SK-N-SH (cell line): ENCODE measurements around the gene TMEM63B. TPM values are rescaled to one million over a fixed set of nuclear protein-coding genes. Genes with fewer than 3 reads are reported as not detected.
A peak's percentile ranks its signal among the peaks of the same experiment; 100 is the strongest.

Source experiments
- CTCF ChIA-PET: fragments of 300-600, 350-600 bp; formaldehyde crosslinking; extraction: SDS; loops from one replicate; lab custom pipeline; 2021; lab: Yijun Ruan, JAX
- POLR2A ChIA-PET: fragments of 350-600 bp; sonication (Branson Sonifier 250); formaldehyde crosslinking; extraction: SDS; loops from one replicate; lab custom pipeline; 2020; ENCODE audit warnings: antibody characterized with exemption, inconsistent platforms; lab: Yijun Ruan, JAX
- DNase-seq: peaks from one replicate; pipeline ENCODE4 v3.0.0; 2012
- H2AFZ ChIP-seq: fragments of 200-600 bp; sonication (generic); 2 replicates; pipeline ENCODE4 v1.8.1; 2016; ENCODE audit warnings: antibody characterized with exemption, mild to moderate bottlenecking, low read depth
- H3F3A ChIP-seq: fragments of 200-600 bp; sonication (generic); replicated peaks from 2 replicates; pipeline ENCODE3; 2016; ENCODE audit warnings: antibody characterized with exemption, mild to moderate bottlenecking; ENCODE audit not compliant: insufficient read depth
- H3K27ac ChIP-seq, 2 experiments: fragments of 200-500 bp in 1 of 2; fragments of 200-600 bp in 1 of 2; sonication (Bioruptor generic) in 1 of 2; sonication (generic), shearing (Covaris generic) in 1 of 2; 2 replicates each; pipeline versions ENCODE4 v1.5.1 to v1.6.1; 2014 to 2016; ENCODE audit warnings: low read depth in 2 of 2, inconsistent platforms in 1 of 2, low read length in 1 of 2, mild to moderate bottlenecking in 1 of 2, mixed read lengths in 1 of 2
- H3K27me3 ChIP-seq: fragments of 200-600 bp; sonication (generic), shearing (Covaris generic); 2 replicates; pipeline ENCODE4 v1.6.1; 2016; ENCODE audit warnings: mixed run types; ENCODE audit not compliant: insufficient read depth
- H3K36me3 ChIP-seq, 2 experiments: fragments of 200-500 bp in 1 of 2; fragments of 200-600 bp in 1 of 2; sonication (Bioruptor generic) in 1 of 2; sonication (generic) in 1 of 2; replicated peaks in 1 of 2; 2 replicates each; pipeline versions ENCODE3 to v1.5.1; 2014 to 2016; ENCODE audit warnings: low read length in 1 of 2, mild to moderate bottlenecking in 1 of 2; ENCODE audit not compliant: insufficient read depth in 2 of 2, control insufficient read depth in 1 of 2
- H3K4me1 ChIP-seq, 2 experiments: fragments of 200-500 bp in 1 of 2; fragments of 200-600 bp in 1 of 2; sonication (Bioruptor generic) in 1 of 2; sonication (generic), shearing (Covaris generic) in 1 of 2; 2 replicates each; pipeline versions ENCODE4 v1.5.1 to v1.6.1; 2014 to 2016; ENCODE audit warnings: low read depth in 1 of 2, low read length in 1 of 2, mixed run types in 1 of 2; ENCODE audit not compliant: insufficient read depth in 2 of 2, control insufficient read depth in 1 of 2
- H3K4me2 ChIP-seq: fragments of 200-600 bp; sonication (generic), shearing (Covaris generic); 2 replicates; pipeline ENCODE4 v1.6.1; 2017; ENCODE audit warnings: mixed run types
- H3K4me3 ChIP-seq, 2 experiments: fragments of 200-500 bp in 1 of 2; fragments of 200-600 bp in 1 of 2; sonication (Bioruptor generic) in 1 of 2; sonication (generic), shearing (Covaris generic) in 1 of 2; 2 replicates each; pipeline versions ENCODE4 v1.5.1 to v1.8.1; 2014 to 2016; ENCODE audit warnings: low read depth in 2 of 2, inconsistent platforms in 1 of 2, low read length in 1 of 2, mild to moderate bottlenecking in 1 of 2, mixed read lengths in 1 of 2, moderate library complexity in 1 of 2
- H3K79me2 ChIP-seq: fragments of 200-600 bp; sonication (generic); 2 replicates; pipeline ENCODE4 v1.8.1; 2017; ENCODE audit warnings: mild to moderate bottlenecking; ENCODE audit not compliant: insufficient read depth
- H3K9ac ChIP-seq: fragments of 200-600 bp; sonication (generic); 2 replicates; pipeline ENCODE4 v1.6.1; 2017; ENCODE audit warnings: mixed run types
- H3K9me2 ChIP-seq: fragments of 200-600 bp; sonication (generic); 2 replicates; pipeline ENCODE4 v1.6.1; 2017; ENCODE audit warnings: mixed run types
- H3K9me3 ChIP-seq: fragments of 200-600 bp; sonication (generic); 2 replicates; pipeline ENCODE4 v1.6.1; 2017; ENCODE audit warnings: mixed run types, mild to moderate bottlenecking, moderate library complexity
- H4K20me1 ChIP-seq: fragments of 200-600 bp; sonication (generic); 2 replicates; pipeline ENCODE4 v1.6.1; 2017; ENCODE audit warnings: mild to moderate bottlenecking, mixed run types; ENCODE audit not compliant: insufficient read depth
- MAX ChIP-seq: IDR thresholded peaks from 2 replicates; pipeline ENCODE4 v1.4.0; 2012; ENCODE audit warnings: low read depth
- MXI1 ChIP-seq: IDR thresholded peaks from 2 replicates; pipeline ENCODE4 v1.6.1; 2012; ENCODE audit warnings: mild to moderate bottlenecking, low read depth, low read length, improper control_type of control experiment
- NRF1 ChIP-seq: IDR thresholded peaks from 2 replicates; pipeline ENCODE4 v1.6.1; 2012; ENCODE audit warnings: low read depth, mild to moderate bottlenecking, low read length
- POLR2AphosphoS5 ChIP-seq: IDR thresholded peaks from 2 replicates; pipeline ENCODE4 v1.6.1; 2012; ENCODE audit warnings: low read depth, low read length
- REST ChIP-seq: IDR thresholded peaks from 2 replicates; pipeline ENCODE4 v1.6.1; 2012; ENCODE audit warnings: mild to moderate bottlenecking, low read depth, low read length, moderate library complexity
- RXRA ChIP-seq: IDR thresholded peaks from 2 replicates; pipeline ENCODE4 v1.4.0; 2012; ENCODE audit warnings: low read depth, mild to moderate bottlenecking, borderline replicate concordance
- TAF1 ChIP-seq: IDR thresholded peaks from 2 replicates; pipeline ENCODE4 v1.6.1; 2012; ENCODE audit warnings: low read depth, mild to moderate bottlenecking, low read length, moderate library complexity, borderline replicate concordance
- YY1 ChIP-seq: IDR thresholded peaks from 2 replicates; pipeline ENCODE4 v1.4.0; 2012; ENCODE audit warnings: low read depth, mild to moderate bottlenecking
- WGBS: methylation state at CpG from one replicate; pipeline ENCODE4 v1.1.6; 2017; ENCODE audit warnings: low lambda C conversion rate; 5-methylcytosine and 5-hydroxymethylcytosine counted together
- polyA plus RNA-seq, 3 experiments: library from polyadenylated mRNA; depleted of rRNA; stranded (reverse); fragments of >200 nt; gene quantifications; 2 replicates each; pipeline ENCODE4 v1.2.3, GENCODE V29; 2012
- TF ChIP-seq, protein P1 (sequence below): fragments of 150-350 bp; IDR thresholded peaks from 2 replicates; pipeline ENCODE4 v1.6.1; 2016; ENCODE audit warnings: mild to moderate bottlenecking, low read depth, low read length

TMEM63B gene
- polyA plus RNA-seq (2012; rRNA removed), result 52.7 and 63.2 TPM in 2 replicates
- polyA plus RNA-seq (2012; cell fraction: cytosol; rRNA removed), result 26.9 and 37.6 TPM in 2 replicates
- 97.6 and 129 TPM in 2 replicates for polyA plus RNA-seq (2012; cell fraction: nucleus; rRNA removed)

DNA sequence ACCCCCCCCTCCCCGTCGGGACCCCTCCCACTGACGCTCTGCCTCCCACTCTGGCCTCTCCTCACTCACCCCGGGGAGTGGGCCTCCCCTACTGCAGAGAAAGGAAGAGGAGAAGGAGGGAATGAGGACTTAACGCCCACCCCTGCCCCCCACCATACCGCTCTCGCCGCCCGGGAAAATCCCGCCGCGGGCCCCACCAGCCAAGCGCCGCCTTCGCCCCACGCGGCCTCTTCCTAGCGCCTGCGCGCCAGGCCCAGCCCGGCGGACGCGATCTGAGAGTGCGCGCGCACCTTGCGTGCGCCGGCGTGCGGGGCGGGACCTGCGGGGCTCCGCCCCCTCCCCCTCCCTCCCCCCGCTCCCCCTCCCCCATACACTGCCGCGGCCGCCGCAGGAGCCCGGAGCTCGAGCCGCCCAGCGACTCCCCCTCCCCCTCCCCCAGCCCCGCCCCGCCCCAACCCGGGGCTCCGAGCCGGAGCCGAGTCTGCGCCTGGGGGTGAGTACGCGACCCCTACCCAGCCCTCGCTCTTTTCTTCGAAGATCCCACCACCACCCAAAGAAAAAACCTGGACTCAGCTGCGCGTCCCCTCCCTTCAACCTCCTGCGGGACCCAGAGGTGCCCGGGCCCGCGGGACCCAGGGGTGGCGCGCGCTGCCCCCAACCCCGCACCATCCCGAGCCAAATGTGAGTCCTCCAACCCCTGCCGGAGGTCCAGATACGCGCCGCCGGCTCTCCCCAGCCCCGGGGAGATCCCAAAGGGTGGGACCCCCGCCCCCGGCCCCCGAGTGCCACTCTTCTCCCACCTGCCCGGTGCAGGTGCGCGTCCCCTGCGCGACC lies at the start of gene TMEM63B, which contains the start of gene MRPL14:
Gene TMEM63B (plus strand): TSS at position 369 of the 834 bp plus-strand sequence. CDS start 7,031 bp downstream, outside the sequence.
Gene MRPL14 (minus strand): TSS at position 267 of the 834 bp plus-strand sequence. CDS start 10,841 bp downstream, outside the sequence.
- DNase-seq, result peak; percentile 100
- POLR2A ChIA-PET, result no interaction called here
- Histone ChIP-seq H2AFZ (peak within 1 kb of the TSS; percentile 86; the same call in 1 of the 2 replicates), H3K4me2 (peak within 1 kb of the TSS; percentile 98), H3K36me3 (peaks cover 6% of the 10 kb centered on the region in 2 experiments), H3K4me1 (peaks cover 23 to 34% of the 10 kb centered on the region in 2 experiments; a peak in 3 of 4 replicates), H3K9me3 (no peaks in the 10 kb centered on the region), H4K20me1 (peaks cover 42% of the 10 kb centered on the region), H3K9me2 (no peaks in the 10 kb centered on the region), H3K4me3 (peak within 1 kb of the TSS; percentile 82 to 92), H3K27me3 (no peaks in the 10 kb centered on the region), H3K27ac (peak within 1 kb of the TSS; percentile 58 to 77), H3K79me2 (peaks cover 88% of the 10 kb centered on the region), H3K9ac (peak within 1 kb of the TSS; percentile 78), H3F3A (peaks cover 13% of the 10 kb centered on the region)
- CTCF ChIA-PET, result interaction anchor here (1.0 to 2.0 kb wide), 5 partner anchors 17 to 358 kb away, joined by 3 to 7 read pairs (median 3); no protein-coding TSS in a partner anchor
- under 1% methylated on average over 23 of the region's 80 CpGs for WGBS
- TF ChIP-seq REST (0 out of 2 replicates have a peak, but pooled peaks have one; percentile 9), TAF1 (peak; percentile 70), MAX (peak; percentile 56), POLR2AphosphoS5 (peak; percentile 76), NRF1 (peak; percentile 94), MXI1 (peak; percentile 59; the same call in 1 of the 2 replicates), YY1 (no peak), RXRA (no peak)
- TF ChIP-seq, protein P1, sequence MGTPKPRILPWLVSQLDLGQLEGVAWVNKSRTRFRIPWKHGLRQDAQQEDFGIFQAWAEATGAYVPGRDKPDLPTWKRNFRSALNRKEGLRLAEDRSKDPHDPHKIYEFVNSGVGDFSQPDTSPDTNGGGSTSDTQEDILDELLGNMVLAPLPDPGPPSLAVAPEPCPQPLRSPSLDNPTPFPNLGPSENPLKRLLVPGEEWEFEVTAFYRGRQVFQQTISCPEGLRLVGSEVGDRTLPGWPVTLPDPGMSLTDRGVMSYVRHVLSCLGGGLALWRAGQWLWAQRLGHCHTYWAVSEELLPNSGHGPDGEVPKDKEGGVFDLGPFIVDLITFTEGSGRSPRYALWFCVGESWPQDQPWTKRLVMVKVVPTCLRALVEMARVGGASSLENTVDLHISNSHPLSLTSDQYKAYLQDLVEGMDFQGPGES, result no peak
